ENCODE results near the gene FREM2.

GRCh38 chr13:38763446-38764381 is 76.8 kb downstream of the FREM2 start:
- TF ChIP-seq MAFK (IDR thresholded peaks at IDR 0.05; ENCODE audit: low read depth, low read length) (no peak), POLR2A (IDR thresholded peaks at IDR 0.05; ENCODE audit: low read depth, low read length) (no peak), MXI1 (IDR thresholded peaks at IDR 0.05; ENCODE audit: borderline replicate concordance, low read depth, low read length) (no peak), MAZ (IDR thresholded peaks at IDR 0.05; ENCODE audit: borderline replicate concordance, low read depth, low read length) (no peak)
- TF ChIP-seq, protein P1, sequence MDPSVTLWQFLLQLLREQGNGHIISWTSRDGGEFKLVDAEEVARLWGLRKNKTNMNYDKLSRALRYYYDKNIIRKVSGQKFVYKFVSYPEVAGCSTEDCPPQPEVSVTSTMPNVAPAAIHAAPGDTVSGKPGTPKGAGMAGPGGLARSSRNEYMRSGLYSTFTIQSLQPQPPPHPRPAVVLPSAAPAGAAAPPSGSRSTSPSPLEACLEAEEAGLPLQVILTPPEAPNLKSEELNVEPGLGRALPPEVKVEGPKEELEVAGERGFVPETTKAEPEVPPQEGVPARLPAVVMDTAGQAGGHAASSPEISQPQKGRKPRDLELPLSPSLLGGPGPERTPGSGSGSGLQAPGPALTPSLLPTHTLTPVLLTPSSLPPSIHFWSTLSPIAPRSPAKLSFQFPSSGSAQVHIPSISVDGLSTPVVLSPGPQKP (IDR thresholded peaks at IDR 0.05; ENCODE audit: borderline replicate concordance, low read depth, low read length) = no peak
- TF ChIP-seq, protein P2, sequence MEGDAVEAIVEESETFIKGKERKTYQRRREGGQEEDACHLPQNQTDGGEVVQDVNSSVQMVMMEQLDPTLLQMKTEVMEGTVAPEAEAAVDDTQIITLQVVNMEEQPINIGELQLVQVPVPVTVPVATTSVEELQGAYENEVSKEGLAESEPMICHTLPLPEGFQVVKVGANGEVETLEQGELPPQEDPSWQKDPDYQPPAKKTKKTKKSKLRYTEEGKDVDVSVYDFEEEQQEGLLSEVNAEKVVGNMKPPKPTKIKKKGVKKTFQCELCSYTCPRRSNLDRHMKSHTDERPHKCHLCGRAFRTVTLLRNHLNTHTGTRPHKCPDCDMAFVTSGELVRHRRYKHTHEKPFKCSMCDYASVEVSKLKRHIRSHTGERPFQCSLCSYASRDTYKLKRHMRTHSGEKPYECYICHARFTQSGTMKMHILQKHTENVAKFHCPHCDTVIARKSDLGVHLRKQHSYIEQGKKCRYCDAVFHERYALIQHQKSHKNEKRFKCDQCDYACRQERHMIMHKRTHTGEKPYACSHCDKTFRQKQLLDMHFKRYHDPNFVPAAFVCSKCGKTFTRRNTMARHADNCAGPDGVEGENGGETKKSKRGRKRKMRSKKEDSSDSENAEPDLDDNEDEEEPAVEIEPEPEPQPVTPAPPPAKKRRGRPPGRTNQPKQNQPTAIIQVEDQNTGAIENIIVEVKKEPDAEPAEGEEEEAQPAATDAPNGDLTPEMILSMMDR (conservative IDR thresholded peaks at IDR 0.05; ENCODE audit: low read depth, low read length) = peak; percentile 52
- TF ChIP-seq, protein P3, sequence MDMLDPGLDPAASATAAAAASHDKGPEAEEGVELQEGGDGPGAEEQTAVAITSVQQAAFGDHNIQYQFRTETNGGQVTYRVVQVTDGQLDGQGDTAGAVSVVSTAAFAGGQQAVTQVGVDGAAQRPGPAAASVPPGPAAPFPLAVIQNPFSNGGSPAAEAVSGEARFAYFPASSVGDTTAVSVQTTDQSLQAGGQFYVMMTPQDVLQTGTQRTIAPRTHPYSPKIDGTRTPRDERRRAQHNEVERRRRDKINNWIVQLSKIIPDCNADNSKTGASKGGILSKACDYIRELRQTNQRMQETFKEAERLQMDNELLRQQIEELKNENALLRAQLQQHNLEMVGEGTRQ (IDR thresholded peaks at IDR 0.05; ENCODE audit: low read depth, low read length) = no peak

Data from IMR-90 (cell line).